Thoracic aorta (tissue), 2 donors: ENCODE measurements around the gene AMFR. TPM values are rescaled to one million over a fixed set of nuclear protein-coding genes. Genes with fewer than 3 reads are reported as not detected.

Source experiments
- ATAC-seq: fragments of 150-250 bp; one replicate; pipeline ENCODE4 v1.8.0; 2017; ENCODE audit warnings: low read depth; ENCODE audit not compliant: insufficient number of reproducible peaks, low FRiP score
- DNase-seq: peaks from one replicate; pipeline ENCODE4 v3.0.0-alpha.2; 2020; ENCODE audit warnings: low spot score
- H3K27ac ChIP-seq, 2 donors: fragments of 200-600 bp; sonication (generic); 1 replicate in 1 of 2; 2 replicates in 1 of 2; pipeline ENCODE4 v1.5.1; 2016; ENCODE audit warnings: mild to moderate bottlenecking in 2 of 2, moderate library complexity in 2 of 2
- H3K27me3 ChIP-seq: fragments of 200-600 bp; sonication (generic); replicated peaks from 2 replicates; pipeline ENCODE4 v1.6.0; 2016; ENCODE audit warnings: mild to moderate bottlenecking; ENCODE audit not compliant: insufficient read depth
- H3K36me3 ChIP-seq: fragments of 200-600 bp; sonication (generic); one replicate; pipeline ENCODE4 v1.5.1; 2016
- H3K4me1 ChIP-seq, 2 donors: fragments of 200-600 bp; sonication (generic); 1 replicate in 1 of 2; 2 replicates in 1 of 2; pipeline versions ENCODE4 v1.5.1 to v1.6.0; 2016; ENCODE audit warnings: low read depth in 2 of 2, mild to moderate bottlenecking in 1 of 2; ENCODE audit not compliant: control insufficient read depth in 1 of 2
- H3K4me3 ChIP-seq: fragments of 200-600 bp; sonication (generic); 2 replicates; pipeline ENCODE4 v1.5.1; 2016; ENCODE audit warnings: mild to moderate bottlenecking
- H3K9me3 ChIP-seq: fragments of 200-600 bp; sonication (generic); 2 replicates; pipeline ENCODE4 v1.5.1; 2016
- total RNA-seq, 2 donors: library from RNA; depleted of rRNA; stranded (reverse); fragments of >200 nt; gene quantifications; one replicate each; pipeline versions ENCODE4 v1.1.0 to v1.2.3, GENCODE V29; 2016
- TF ChIP-seq, protein P1 (sequence below): fragments of 200-600 bp; sonication (generic); IDR thresholded peaks from one replicate; pipeline ENCODE4 v1.5.1; 2019; ENCODE audit warnings: antibody characterized with exemption

Gene AMFR
- total RNA-seq, 2 donors from 2014 or later, result 153 to 209 TPM

DNA sequence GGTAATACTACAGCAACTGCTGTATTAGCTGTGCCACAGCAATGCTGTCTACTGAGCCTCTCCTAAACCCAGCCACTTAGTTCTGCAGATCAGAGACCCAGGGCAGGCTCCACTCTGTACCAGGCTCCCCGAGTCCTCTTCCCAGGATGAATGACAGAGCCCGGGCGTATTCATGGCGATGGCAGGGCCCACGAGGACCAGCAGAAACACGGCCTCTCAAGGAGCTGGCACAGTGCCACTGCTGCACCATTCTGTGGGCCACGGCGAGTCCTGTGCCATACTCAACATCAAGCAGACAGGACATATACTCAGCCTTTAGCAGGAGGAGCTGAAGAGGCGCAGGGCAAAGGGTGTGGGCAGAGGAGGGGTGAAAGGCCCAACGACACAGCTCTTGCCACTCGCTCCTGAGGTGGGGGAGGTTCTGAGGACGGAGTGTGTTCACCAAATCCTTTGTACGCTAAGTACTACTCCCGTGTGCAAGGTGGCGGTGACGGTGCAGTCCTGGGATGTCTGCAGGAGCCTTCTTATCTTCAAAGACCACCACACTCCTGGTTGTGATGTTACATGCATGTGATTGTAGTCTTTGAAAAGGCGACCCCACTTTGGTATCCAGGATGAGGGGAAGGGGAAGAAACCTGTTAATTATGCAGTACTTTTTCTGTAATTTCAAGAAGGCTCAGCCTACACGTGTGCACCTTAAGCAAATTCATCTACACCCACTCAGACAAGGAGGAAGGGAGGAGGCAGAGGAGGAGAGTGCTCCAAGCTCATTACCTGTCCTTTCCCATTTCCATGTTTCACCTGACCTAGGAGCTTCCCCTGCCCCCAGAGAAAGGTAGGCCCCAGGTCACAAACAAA lies 98.0 kb downstream of the AMFR start:
- DNase-seq (no peak), ATAC-seq (no peak)
- H3K9me3 ChIP-seq, result no peaks in the 10 kb centered on the region
- no peaks in the 10 kb centered on the region for H3K36me3 ChIP-seq
- no peak overlapping the region for H3K27ac ChIP-seq
- TF ChIP-seq, protein P1, sequence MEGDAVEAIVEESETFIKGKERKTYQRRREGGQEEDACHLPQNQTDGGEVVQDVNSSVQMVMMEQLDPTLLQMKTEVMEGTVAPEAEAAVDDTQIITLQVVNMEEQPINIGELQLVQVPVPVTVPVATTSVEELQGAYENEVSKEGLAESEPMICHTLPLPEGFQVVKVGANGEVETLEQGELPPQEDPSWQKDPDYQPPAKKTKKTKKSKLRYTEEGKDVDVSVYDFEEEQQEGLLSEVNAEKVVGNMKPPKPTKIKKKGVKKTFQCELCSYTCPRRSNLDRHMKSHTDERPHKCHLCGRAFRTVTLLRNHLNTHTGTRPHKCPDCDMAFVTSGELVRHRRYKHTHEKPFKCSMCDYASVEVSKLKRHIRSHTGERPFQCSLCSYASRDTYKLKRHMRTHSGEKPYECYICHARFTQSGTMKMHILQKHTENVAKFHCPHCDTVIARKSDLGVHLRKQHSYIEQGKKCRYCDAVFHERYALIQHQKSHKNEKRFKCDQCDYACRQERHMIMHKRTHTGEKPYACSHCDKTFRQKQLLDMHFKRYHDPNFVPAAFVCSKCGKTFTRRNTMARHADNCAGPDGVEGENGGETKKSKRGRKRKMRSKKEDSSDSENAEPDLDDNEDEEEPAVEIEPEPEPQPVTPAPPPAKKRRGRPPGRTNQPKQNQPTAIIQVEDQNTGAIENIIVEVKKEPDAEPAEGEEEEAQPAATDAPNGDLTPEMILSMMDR, result no peak
- H3K27me3 ChIP-seq, result no peaks in the 10 kb centered on the region
- H3K4me3 ChIP-seq, result no peak overlapping the region
- H3K4me1 ChIP-seq, result no peaks in the 10 kb centered on the region

DNA sequence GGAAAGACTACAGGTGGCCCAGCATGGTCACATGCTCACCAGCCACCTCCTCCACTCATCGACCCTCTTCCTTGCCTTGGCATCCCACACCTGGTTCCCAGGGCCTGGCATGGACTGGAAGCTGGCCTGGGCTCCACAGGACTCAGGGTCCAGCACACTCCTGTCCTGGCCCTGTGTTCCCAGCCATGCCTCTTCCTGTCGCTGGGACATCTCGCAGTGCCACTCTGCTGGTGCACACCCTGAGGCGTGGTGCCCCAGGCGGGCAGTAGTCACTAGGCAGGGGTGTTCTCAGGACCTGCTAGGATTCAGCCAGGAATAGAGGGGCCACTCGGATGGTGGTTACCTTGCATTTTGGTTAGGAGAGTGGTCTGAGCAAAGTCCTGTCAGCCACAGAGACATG lies 99.4 kb downstream of the AMFR start:
- no peak for DNase-seq
- Histone ChIP-seq H3K4me1 (no peaks in the 10 kb centered on the region), H3K4me3 (no peak overlapping the region), H3K27ac (no peak overlapping the region), H3K9me3 (no peaks in the 10 kb centered on the region), H3K27me3 (no peaks in the 10 kb centered on the region), H3K36me3 (no peaks in the 10 kb centered on the region)
- ATAC-seq, result no peak
- TF ChIP-seq, protein P1, result no peak

DNA sequence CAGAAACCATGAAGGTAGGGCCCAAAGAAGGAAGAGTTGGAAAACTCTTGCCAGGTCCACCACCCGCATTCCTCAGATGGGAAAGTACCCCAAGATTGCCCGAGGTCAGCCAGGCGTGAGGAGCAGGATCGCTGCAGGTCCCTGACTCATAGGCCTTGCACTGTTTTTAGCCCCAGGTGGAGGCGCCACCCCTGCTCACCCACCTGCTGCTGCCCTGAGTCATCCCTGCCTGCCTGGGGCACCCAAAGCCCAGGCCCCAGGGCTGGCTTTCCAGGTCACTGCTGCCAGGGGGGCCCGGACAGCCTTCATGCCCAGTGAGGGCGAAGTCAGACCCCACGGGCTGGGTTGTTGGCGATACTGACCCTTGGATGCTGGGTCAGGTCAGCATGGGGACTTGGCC lies 100.9 kb downstream of the AMFR start:
- TF ChIP-seq, protein P1, result no peak
- DNase-seq (no peak), ATAC-seq (no peak)
- no peaks in the 10 kb centered on the region for H3K36me3 ChIP-seq
- H3K4me3 ChIP-seq, result no peak overlapping the region
- H3K27ac ChIP-seq, result no peak overlapping the region
- H3K27me3 ChIP-seq, result no peaks in the 10 kb centered on the region
- H3K4me1 ChIP-seq, result no peaks in the 10 kb centered on the region
- H3K9me3 ChIP-seq, result no peaks in the 10 kb centered on the region

DNA sequence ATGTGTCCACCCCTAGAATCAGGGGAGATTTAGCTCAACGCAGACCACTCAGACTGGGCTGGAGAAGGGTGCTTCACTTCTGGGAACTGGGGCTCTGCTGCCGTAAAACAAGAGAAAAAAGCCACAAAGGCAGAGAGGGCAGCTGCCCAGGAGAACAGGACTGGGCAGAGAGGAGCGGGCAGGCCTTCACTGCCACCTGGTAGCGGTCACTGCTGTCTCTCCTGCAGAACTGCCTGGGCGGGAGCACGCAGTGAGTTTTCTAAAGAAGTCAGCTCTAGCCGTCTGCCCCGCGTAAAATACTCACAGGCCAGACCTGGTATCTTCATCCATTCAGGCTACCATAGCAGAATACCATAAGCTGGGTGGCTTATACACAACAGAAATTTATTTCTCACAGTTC lies 103.8 kb downstream of the AMFR start:
- Histone ChIP-seq H3K36me3 (no peaks in the 10 kb centered on the region), H3K27me3 (no peaks in the 10 kb centered on the region), H3K9me3 (no peaks in the 10 kb centered on the region), H3K27ac (no peak overlapping the region), H3K4me1 (peaks cover 0 to 4% of the 10 kb centered on the region in 2 donors), H3K4me3 (no peak overlapping the region)
- DNase-seq (no peak), ATAC-seq (no peak)
- TF ChIP-seq, protein P1, result no peak

DNA sequence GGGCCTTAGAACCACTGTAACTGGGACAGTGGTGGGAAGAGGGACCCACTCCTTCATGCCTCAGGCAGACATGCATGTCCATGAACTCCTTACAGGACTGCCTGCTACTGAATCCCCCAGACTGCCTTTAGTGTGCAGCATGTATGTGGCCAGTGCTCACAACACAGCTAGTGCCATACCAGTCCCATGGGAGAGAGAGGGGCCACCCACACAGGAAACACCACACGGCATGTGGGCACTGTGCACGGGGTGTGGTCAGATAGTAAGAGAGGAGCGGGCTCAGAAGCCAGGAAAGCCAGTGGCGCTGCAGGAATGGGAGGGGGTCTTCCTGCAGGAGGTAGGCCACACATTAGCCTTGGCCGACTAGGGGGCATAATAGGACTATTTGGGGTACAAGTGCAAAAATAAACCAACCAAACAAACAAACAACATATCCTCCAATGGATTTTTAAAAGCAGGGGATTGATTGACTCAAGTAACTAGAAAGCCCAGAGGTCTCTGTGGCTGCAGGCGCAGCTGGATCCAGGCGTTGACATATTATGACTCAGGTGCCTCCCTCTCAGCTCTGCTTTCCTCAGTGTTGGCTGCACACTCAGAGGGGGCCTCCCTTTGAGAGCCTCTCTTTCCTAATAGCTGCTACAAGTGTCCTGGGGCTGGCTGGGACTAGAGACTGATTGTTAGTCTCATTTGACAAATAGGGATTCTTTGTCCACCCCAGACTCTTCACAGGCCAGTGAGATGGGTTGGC lies 104.4 kb downstream of the AMFR start:
- H3K9me3 ChIP-seq, result no peaks in the 10 kb centered on the region
- no peaks in the 10 kb centered on the region for H3K36me3 ChIP-seq
- ATAC-seq (no peak), DNase-seq (no peak)
- H3K27ac ChIP-seq, result no peak overlapping the region
- TF ChIP-seq, protein P1, result no peak
- no peaks in the 10 kb centered on the region for H3K27me3 ChIP-seq
- H3K4me1 ChIP-seq, result peaks cover 0 to 4% of the 10 kb centered on the region in 2 donors
- no peak overlapping the region for H3K4me3 ChIP-seq
